SIG-M5 treated with dmso at 0.1 percent for 504 hours (cell line): ENCODE measurements around the gene ELK3.

Source experiments
- DNase-seq: peaks from one replicate; lab custom pipeline; 2025; ENCODE audit not compliant: unreplicated experiment; lab: John Stamatoyannopoulos, UW

The ELK3 gene

GRCh38 chr12:96193725-96194575 is at the start of gene ELK3:
ELK3 (plus strand) TSS chr12:96194375.
- peak; percentile 63 for DNase-seq

- DNase-seq, result no peak
These were observed 47.4 kb upstream of the ELK3 start for GRCh38 chr12:96146747-96147146.

GRCh38 chr12:96150442-96150841 is 43.7 kb upstream of the ELK3 start:
- no peak for DNase-seq

GRCh38 chr12:96152164-96152563 is 42.0 kb upstream of the ELK3 start:
- no peak for DNase-seq

- no peak for DNase-seq
These were observed 40.9 kb upstream of the ELK3 start for GRCh38 chr12:96153131-96153725.

GRCh38 chr12:96155181-96155580 is 39.0 kb upstream of the ELK3 start:
- DNase-seq, result no peak

GRCh38 chr12:96155781-96156180 is 38.4 kb upstream of the ELK3 start:
- DNase-seq, result no peak

GRCh38 chr12:96156211-96156610 is 38.0 kb upstream of the ELK3 start:
- no peak for DNase-seq

- no peak for DNase-seq
These were observed 36.7 kb upstream of the ELK3 start for GRCh38 chr12:96157427-96157826.

- no peak for DNase-seq
These were observed 29.0 kb upstream of the ELK3 start for GRCh38 chr12:96164951-96165811.

GRCh38 chr12:96166765-96167164 is 27.4 kb upstream of the ELK3 start:
- DNase-seq, result no peak

GRCh38 chr12:96167492-96167891 is 26.7 kb upstream of the ELK3 start:
- no peak for DNase-seq

- no peak for DNase-seq
These were observed 23.8 kb upstream of the ELK3 start for GRCh38 chr12:96170328-96170727.

- DNase-seq, result no peak
These were observed 23.4 kb upstream of the ELK3 start for GRCh38 chr12:96170762-96171161.

GRCh38 chr12:96171905-96172304 is 22.3 kb upstream of the ELK3 start:
- DNase-seq, result no peak

GRCh38 chr12:96172981-96173380 is 21.2 kb upstream of the ELK3 start:
- no peak for DNase-seq

GRCh38 chr12:96176575-96176974 is 17.6 kb upstream of the ELK3 start:
- DNase-seq, result no peak

GRCh38 chr12:96177013-96177412 is 17.2 kb upstream of the ELK3 start:
- peak; percentile 97 for DNase-seq

GRCh38 chr12:96183734-96184370 is 10.3 kb upstream of the ELK3 start:
- DNase-seq, result no peak

- DNase-seq, result no peak
These were observed 8.3 kb upstream of the ELK3 start for GRCh38 chr12:96185914-96186313.

GRCh38 chr12:96186607-96187301 is 7.4 kb upstream of the ELK3 start:
- no peak for DNase-seq
